ENCODE results near the gene RALGAPA1.

The RALGAPA1 gene

DNA sequence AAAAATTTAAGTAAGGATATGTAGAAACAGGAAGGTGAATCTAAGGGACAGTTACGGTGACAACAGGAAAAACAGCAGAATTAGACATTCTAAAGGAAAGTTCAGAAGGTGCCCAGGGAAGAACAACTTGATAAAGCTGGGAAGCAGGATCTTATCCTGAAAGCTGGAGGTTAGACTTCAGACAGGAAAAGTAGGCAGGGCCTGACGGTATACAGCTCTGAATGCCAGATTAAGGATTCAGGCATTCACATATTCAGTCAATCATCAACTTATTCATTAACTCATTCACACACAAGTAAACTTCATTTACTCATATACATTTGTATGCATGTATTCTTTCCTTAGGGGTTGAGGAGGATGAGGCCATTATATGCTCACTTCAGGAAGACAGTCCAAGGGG lies 81.3 kb downstream of the RALGAPA1 start:
- no peaks in the 10 kb centered on the region for H3K27me3 ChIP-seq (replicated peaks; ENCODE audit: control insufficient read depth, insufficient read depth, low read length)
- H3K36me3 ChIP-seq (ENCODE audit: control insufficient read depth, insufficient read depth, low read length), result no peaks in the 10 kb centered on the region; the same call in none of the 2 replicates
- no peak overlapping the region for H3K4me3 ChIP-seq (replicated peaks; ENCODE audit: low read depth, low read length)
- DNase-seq (ENCODE audit: extremely low read depth, insufficient read length), result no peak
- TF ChIP-seq CTCF (IDR thresholded peaks at IDR 0.05; ENCODE audit: insufficient read depth, low read length, poor library complexity, severe bottlenecking), result no peak

DNA sequence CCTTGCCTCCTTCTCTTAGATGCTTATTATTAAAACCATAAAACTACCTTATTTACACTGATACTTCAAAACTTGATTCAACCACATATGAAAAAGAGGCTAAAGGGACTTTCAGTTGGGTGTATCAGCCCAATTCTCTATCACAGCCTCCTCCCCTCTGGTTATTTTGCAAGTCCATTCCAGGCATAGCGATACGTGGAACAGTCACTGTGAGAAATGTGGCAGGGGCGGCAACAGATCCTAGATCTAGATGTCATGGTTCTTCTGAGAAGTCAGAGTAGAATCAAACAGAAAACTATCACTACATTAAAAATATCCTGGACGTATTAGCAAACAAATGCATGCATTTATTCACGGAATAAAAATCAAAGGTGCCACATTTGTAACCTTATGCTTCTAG lies 83.2 kb downstream of the RALGAPA1 start:
- H3K36me3 ChIP-seq (ENCODE audit: control insufficient read depth, insufficient read depth, low read length), result no peaks in the 10 kb centered on the region; the same call in none of the 2 replicates
- DNase-seq (ENCODE audit: extremely low read depth, insufficient read length), result no peak
- no peak for TF ChIP-seq CTCF (IDR thresholded peaks at IDR 0.05; ENCODE audit: insufficient read depth, low read length, poor library complexity, severe bottlenecking)
- no peaks in the 10 kb centered on the region for H3K27me3 ChIP-seq (replicated peaks; ENCODE audit: control insufficient read depth, insufficient read depth, low read length)
- no peak overlapping the region for H3K4me3 ChIP-seq (replicated peaks; ENCODE audit: low read depth, low read length)

- Histone ChIP-seq H3K4me3 (replicated peaks; ENCODE audit: low read depth, low read length) (no peak overlapping the region), H3K27me3 (replicated peaks; ENCODE audit: control insufficient read depth, insufficient read depth, low read length) (no peaks in the 10 kb centered on the region), H3K36me3 (ENCODE audit: control insufficient read depth, insufficient read depth, low read length) (no peaks in the 10 kb centered on the region)
- no peak for DNase-seq (ENCODE audit: extremely low read depth, insufficient read length)
- TF ChIP-seq CTCF (IDR thresholded peaks at IDR 0.05; ENCODE audit: insufficient read depth, low read length, poor library complexity, severe bottlenecking), result no peak
Measured at GRCh38 chr14:35715079-35715478, 94.0 kb downstream of the RALGAPA1 start.

GRCh38 chr14:35712466-35712865 lies 96.6 kb downstream of the RALGAPA1 start:
- H3K27me3 ChIP-seq (replicated peaks; ENCODE audit: control insufficient read depth, insufficient read depth, low read length), result no peaks in the 10 kb centered on the region
- H3K4me3 ChIP-seq (replicated peaks; ENCODE audit: low read depth, low read length), result no peak overlapping the region
- no peak for TF ChIP-seq CTCF (IDR thresholded peaks at IDR 0.05; ENCODE audit: insufficient read depth, low read length, poor library complexity, severe bottlenecking)
- H3K36me3 ChIP-seq (ENCODE audit: control insufficient read depth, insufficient read depth, low read length), result no peaks in the 10 kb centered on the region
- DNase-seq (ENCODE audit: extremely low read depth, insufficient read length), result no peak

GRCh38 chr14:35708062-35708461 lies 101.0 kb downstream of the RALGAPA1 start:
- no peak for DNase-seq (ENCODE audit: extremely low read depth, insufficient read length)

More at GRCh38 chr14:35708062-35708461, 101.0 kb downstream of the RALGAPA1 start:
- Histone ChIP-seq H3K27me3 (replicated peaks; ENCODE audit: control insufficient read depth, insufficient read depth, low read length) (no peaks in the 10 kb centered on the region), H3K36me3 (ENCODE audit: control insufficient read depth, insufficient read depth, low read length) (no peaks in the 10 kb centered on the region; the same call in 1 of the 2 replicates), H3K4me3 (replicated peaks; ENCODE audit: low read depth, low read length) (no peak overlapping the region)
- no peak for TF ChIP-seq CTCF (IDR thresholded peaks at IDR 0.05; ENCODE audit: insufficient read depth, low read length, poor library complexity, severe bottlenecking)

Measured in GM06990 (cell line).